GM23338 (cell line): ENCODE results near the gene SLC47A1. TPM values are rescaled to one million over a fixed set of nuclear protein-coding genes. Genes with fewer than 3 reads are reported as not detected.
"Not testable (repeated sequence)": the region's sequence is repeated elsewhere in the genome, so short reads cannot be mapped to it uniquely, and the experiment has no call there.

ENCODE experiments used
- ATAC-seq: fragments of 200-7000 bp; cut with Tn5 transposase; 3 replicates; pipeline ENCODE4 v1.9.1; 2020
- DNase-seq: peaks from one replicate; pipeline ENCODE4 v3.0.0-alpha.2; 2015; ENCODE audit warnings: low spot score
- H2AFZ ChIP-seq: fragments of 200-600 bp; sonication (generic); 2 replicates; pipeline ENCODE4 v1.8.0; 2016; ENCODE audit warnings: antibody characterized with exemption, mild to moderate bottlenecking, moderate library complexity
- H3F3A ChIP-seq: fragments of 200-600 bp; sonication (generic); replicated peaks from 2 replicates; pipeline ENCODE4 v1.8.0; 2017; ENCODE audit warnings: antibody characterized with exemption, mixed run types, low read depth
- H3K27ac ChIP-seq: fragments of 200-600 bp; sonication (generic); 2 replicates; pipeline ENCODE4 v1.6.1; 2016; ENCODE audit warnings: low read depth
- H3K27me3 ChIP-seq: fragments of 200-600 bp; sonication (generic); 2 replicates; pipeline ENCODE4 v1.8.0; 2016; ENCODE audit warnings: mild to moderate bottlenecking, mixed run types, moderate library complexity; ENCODE audit not compliant: insufficient read depth
- H3K36me3 ChIP-seq: fragments of 200-600 bp; sonication (generic); 2 replicates; pipeline ENCODE4 v1.8.0; 2016; ENCODE audit warnings: mild to moderate bottlenecking; ENCODE audit not compliant: insufficient read depth
- H3K4me1 ChIP-seq: fragments of 200-600 bp; sonication (generic); 2 replicates; pipeline ENCODE4 v1.8.0; 2016; ENCODE audit warnings: mild to moderate bottlenecking, moderate library complexity; ENCODE audit not compliant: insufficient read depth
- H3K4me2 ChIP-seq: fragments of 200-600 bp; sonication (generic); 2 replicates; pipeline ENCODE4 v1.7.1; 2017; ENCODE audit warnings: mixed run types
- H3K4me3 ChIP-seq: fragments of 200-600 bp; sonication (generic); 2 replicates; pipeline ENCODE4 v1.6.1; 2016; ENCODE audit warnings: mixed run types
- H3K79me2 ChIP-seq: fragments of 200-600 bp; sonication (generic); replicated peaks from 2 replicates; pipeline ENCODE4 v1.8.0; 2017; ENCODE audit warnings: mild to moderate bottlenecking; ENCODE audit not compliant: insufficient read depth
- H3K9me2 ChIP-seq: fragments of 200-600 bp; sonication (generic); 2 replicates; pipeline ENCODE4 v1.8.0; 2017; ENCODE audit not compliant: insufficient read depth
- H4K20me1 ChIP-seq: fragments of 200-600 bp; sonication (generic); replicated peaks from 2 replicates; pipeline ENCODE4 v1.8.0; 2017; ENCODE audit warnings: mild to moderate bottlenecking; ENCODE audit not compliant: insufficient read depth
- H3K27ac Mint-ChIP-seq: 2 replicates; pipeline ENCODE4 v1.8.0; 2020; ENCODE audit warnings: inconsistent platforms, mild to moderate bottlenecking, moderate library complexity, mixed read lengths
- H3K27me3 Mint-ChIP-seq: 3 replicates; pipeline ENCODE4 v1.8.0; 2022; ENCODE audit warnings: low read depth, mild to moderate bottlenecking, moderate library complexity, mixed read lengths, inconsistent platforms; ENCODE audit not compliant: insufficient read depth, poor library complexity
- H3K36me3 Mint-ChIP-seq: 3 replicates; pipeline ENCODE4 v1.8.0; 2021; ENCODE audit warnings: low read depth, mild to moderate bottlenecking, inconsistent platforms, moderate library complexity, mixed read lengths
- H3K4me1 Mint-ChIP-seq: 3 replicates; pipeline ENCODE4 v1.8.0; 2020; ENCODE audit warnings: mild to moderate bottlenecking, inconsistent platforms, mixed read lengths
- H3K4me3 Mint-ChIP-seq: 3 replicates; pipeline ENCODE4 v1.8.0; 2021; ENCODE audit warnings: moderate library complexity, mild to moderate bottlenecking, inconsistent platforms, mixed read lengths
- H3K9me3 Mint-ChIP-seq: 3 replicates; pipeline ENCODE4 v1.8.0; 2020; ENCODE audit warnings: moderate library complexity, mild to moderate bottlenecking, inconsistent platforms, mixed read lengths
- CREB1 ChIP-seq: fragments of 250-450 bp; sonication (Bioruptor Pico); IDR thresholded peaks from 2 replicates; pipeline ENCODE4 v1.5.0; 2020; ENCODE audit warnings: low read depth, mild to moderate bottlenecking, moderate library complexity
- EZH2 ChIP-seq: fragments of 200-600 bp; sonication (generic); IDR thresholded peaks from one replicate; pipeline ENCODE4 v1.8.0; 2017; ENCODE audit warnings: antibody characterized with exemption, mild to moderate bottlenecking, low read depth; ENCODE audit not compliant: unreplicated experiment
- polyA plus RNA-seq: library from polyadenylated mRNA; unstranded; fragments of >200 nt; fragmentation: Nextera tagmentation; extraction: Ambion mirVana; gene quantifications from 2 replicates; pipeline ENCODE4 v1.2.1, GENCODE V29; 2016
- total RNA-seq: library from RNA; depleted of rRNA; stranded (reverse); fragments of >200 nt; shearing (Covaris generic); gene quantifications from 2 replicates; pipeline ENCODE4 v1.2.3, GENCODE V29; 2014
- TF ChIP-seq, protein P1 (sequence below), 2 experiments: fragments of 200-600 bp in 1 of 2; sonication (generic) in 1 of 2; conservative IDR thresholded peaks; 2 replicates each; pipeline versions ENCODE4 v1.5.1 to v1.6.1; 2016 to 2017; ENCODE audit warnings: antibody characterized with exemption in 2 of 2, low read depth in 2 of 2, mild to moderate bottlenecking in 2 of 2, moderate library complexity in 1 of 2

Gene SLC47A1
- total and polyA plus RNA-seq, 2 experiments from 2014 or later = 0.53 to 1.9 TPM

- H3K4me2 ChIP-seq = peak overlapping the region; percentile 85
- ATAC-seq = peak; percentile 75
Observed at GRCh38 chr17:19579867-19580565, 46.4 kb downstream of the SLC47A1 start.

GRCh38 chr17:19580566-19580920 is 46.9 kb downstream of the SLC47A1 start:
- H3K4me1 ChIP-seq, H3K79me2 ChIP-seq, H3K27ac ChIP-seq, H3K27ac Mint-ChIP-seq, H4K20me1 ChIP-seq, DNase-seq, H3K9me3 Mint-ChIP-seq, ATAC-seq, H3K9me2 ChIP-seq, H2AFZ ChIP-seq, H3K36me3 Mint-ChIP-seq, H3K36me3 ChIP-seq: not testable (repeated sequence)
- Mint-ChIP-seq H3K27me3 (peaks cover 21% of the 10 kb centered on the region), H3K4me1 (peaks cover 11% of the 10 kb centered on the region; the same call in 2 of the 3 replicates), H3K4me3 (peak overlapping the region; percentile 83; the same call in 2 of the 3 replicates)
- peak overlapping the region; percentile 68 for H3K4me3 ChIP-seq
- H3K4me2 ChIP-seq = peak overlapping the region; percentile 85; the same call in 1 of the 2 replicates
- peaks cover 11% of the 10 kb centered on the region; the same call in 1 of the 2 replicates for H3F3A ChIP-seq
- H3K27me3 ChIP-seq = peaks cover 27% of the 10 kb centered on the region

More at GRCh38 chr17:19579867-19580565, 46.4 kb downstream of the SLC47A1 start:
- TF ChIP-seq, protein P1, sequence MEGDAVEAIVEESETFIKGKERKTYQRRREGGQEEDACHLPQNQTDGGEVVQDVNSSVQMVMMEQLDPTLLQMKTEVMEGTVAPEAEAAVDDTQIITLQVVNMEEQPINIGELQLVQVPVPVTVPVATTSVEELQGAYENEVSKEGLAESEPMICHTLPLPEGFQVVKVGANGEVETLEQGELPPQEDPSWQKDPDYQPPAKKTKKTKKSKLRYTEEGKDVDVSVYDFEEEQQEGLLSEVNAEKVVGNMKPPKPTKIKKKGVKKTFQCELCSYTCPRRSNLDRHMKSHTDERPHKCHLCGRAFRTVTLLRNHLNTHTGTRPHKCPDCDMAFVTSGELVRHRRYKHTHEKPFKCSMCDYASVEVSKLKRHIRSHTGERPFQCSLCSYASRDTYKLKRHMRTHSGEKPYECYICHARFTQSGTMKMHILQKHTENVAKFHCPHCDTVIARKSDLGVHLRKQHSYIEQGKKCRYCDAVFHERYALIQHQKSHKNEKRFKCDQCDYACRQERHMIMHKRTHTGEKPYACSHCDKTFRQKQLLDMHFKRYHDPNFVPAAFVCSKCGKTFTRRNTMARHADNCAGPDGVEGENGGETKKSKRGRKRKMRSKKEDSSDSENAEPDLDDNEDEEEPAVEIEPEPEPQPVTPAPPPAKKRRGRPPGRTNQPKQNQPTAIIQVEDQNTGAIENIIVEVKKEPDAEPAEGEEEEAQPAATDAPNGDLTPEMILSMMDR (conservative IDR thresholded peaks at IDR 0.05; ENCODE audit: low read depth in 2 of 2) = no peak
- TF ChIP-seq CREB1 (CRISPR knock-in tag) = no peak
- TF ChIP-seq EZH2 = peak; percentile 27
- Mint-ChIP-seq H3K27me3 (peaks cover 22% of the 10 kb centered on the region), H3K27ac (no peak overlapping the region), H3K9me3 (no peaks in the 10 kb centered on the region), H3K4me1 (peaks cover 11% of the 10 kb centered on the region; the same call in 2 of the 3 replicates), H3K36me3 (no peaks in the 10 kb centered on the region), H3K4me3 (peak overlapping the region; percentile 83)
- H3K4me3 ChIP-seq = peak overlapping the region; percentile 68
- H3K27ac ChIP-seq = no peak overlapping the region
- peaks cover 27% of the 10 kb centered on the region for H3K27me3 ChIP-seq
- H3F3A ChIP-seq = peaks cover 11% of the 10 kb centered on the region; the same call in 1 of the 2 replicates
- H3K36me3 ChIP-seq = no peaks in the 10 kb centered on the region
- peaks cover 12% of the 10 kb centered on the region; the same call in 1 of the 2 replicates for H3K4me1 ChIP-seq
- no peaks in the 10 kb centered on the region for H3K79me2 ChIP-seq
- H2AFZ ChIP-seq = peak overlapping the region; percentile 94; the same call in 1 of the 2 replicates
- H4K20me1 ChIP-seq = no peaks in the 10 kb centered on the region
- DNase-seq = peak; percentile 66
- no peaks in the 10 kb centered on the region for H3K9me2 ChIP-seq

DNA sequence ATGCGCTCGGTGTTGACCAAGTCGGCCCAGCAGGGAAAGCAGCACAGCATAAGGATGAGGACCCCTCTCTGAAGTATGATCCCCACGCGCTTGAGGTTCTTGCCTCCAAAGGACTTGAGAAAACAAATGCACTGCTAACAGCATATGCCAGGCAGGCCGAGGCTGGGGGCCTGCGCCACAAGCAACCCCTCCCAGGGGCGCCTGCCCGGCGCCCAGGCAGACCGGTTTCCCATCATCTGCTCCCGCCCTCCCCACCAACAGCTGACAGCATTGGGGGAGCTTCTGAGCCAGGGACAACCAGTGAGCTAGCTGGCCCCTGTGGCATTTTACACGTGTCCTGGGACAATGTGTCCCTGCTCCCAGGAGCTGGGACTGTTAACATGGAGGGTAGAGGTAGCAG is 48.5 kb downstream of the SLC47A1 start:
- not testable (repeated sequence) for H3K9me2 ChIP-seq, H3K4me1 ChIP-seq, H3K4me1 Mint-ChIP-seq, H3K79me2 ChIP-seq, H3F3A ChIP-seq, H3K9me3 Mint-ChIP-seq, H3K36me3 ChIP-seq, ATAC-seq, H3K27ac Mint-ChIP-seq, H2AFZ ChIP-seq, H3K4me3 ChIP-seq, H4K20me1 ChIP-seq, H3K36me3 Mint-ChIP-seq, DNase-seq, H3K4me2 ChIP-seq, H3K27ac ChIP-seq, H3K4me3 Mint-ChIP-seq
- peaks cover 27% of the 10 kb centered on the region for H3K27me3 ChIP-seq
- peaks cover 21% of the 10 kb centered on the region for H3K27me3 Mint-ChIP-seq
